Stomach smooth muscle (tissue), 2 donors: ENCODE data around the gene SDHAF1.

ENCODE experiments used
- H3K27ac ChIP-seq: one replicate; pipeline ENCODE4 v1.7.0; 2013; ENCODE audit warnings: mild to moderate bottlenecking, low read length, inconsistent platforms
- H3K27me3 ChIP-seq, 2 donors: one replicate each; pipeline ENCODE4 v1.7.0; 2013; ENCODE audit warnings: low read length in 2 of 2; ENCODE audit not compliant: insufficient read depth in 2 of 2, control insufficient read depth in 1 of 2
- H3K36me3 ChIP-seq, 2 donors: one replicate each; pipeline ENCODE4 v1.7.0; 2013; ENCODE audit warnings: low read length in 2 of 2; ENCODE audit not compliant: control insufficient read depth in 2 of 2, insufficient read depth in 2 of 2
- H3K4me1 ChIP-seq: one replicate; pipeline ENCODE4 v1.7.0; 2013; ENCODE audit warnings: low read length; ENCODE audit not compliant: control insufficient read depth, insufficient read depth
- H3K4me3 ChIP-seq, 2 donors: one replicate each; pipeline ENCODE4 v1.7.0; 2013; ENCODE audit warnings: low read length in 2 of 2
- H3K9ac ChIP-seq, 2 donors: one replicate each; pipeline ENCODE4 v1.7.0; 2013; ENCODE audit warnings: low read length in 2 of 2, mild to moderate bottlenecking in 1 of 2
- H3K9me3 ChIP-seq, 2 donors: one replicate each; pipeline ENCODE4 v1.7.0; 2013; ENCODE audit warnings: low read length in 2 of 2; ENCODE audit not compliant: control insufficient read depth in 2 of 2
- donor health status: healthy.
- donor health status: Pancreatic carcinoma.

The SDHAF1 gene

GRCh38 chr19:36006955-36007354 is 12.0 kb downstream of the SDHAF1 start:
- Histone ChIP-seq H3K9me3 (no peaks in the 10 kb centered on the region), H3K9ac (no peak overlapping the region), H3K36me3 (peaks cover 2 to 4% of the 10 kb centered on the region in 2 donors), H3K27me3 (no peaks in the 10 kb centered on the region), H3K27ac (no peak overlapping the region), H3K4me3 (no peak overlapping the region), H3K4me1 (peaks cover 19% of the 10 kb centered on the region)

GRCh38 chr19:36008336-36008978 is 13.5 kb downstream of the SDHAF1 start, which contains the start of gene SYNE4:
TSS of gene SYNE4 (minus strand) at chr19:36008813. CDS start at chr19:36008681, 132 bp downstream.
- peaks cover 25% of the 10 kb centered on the region for H3K4me1 ChIP-seq
- H3K27ac ChIP-seq: peak within 1 kb of the TSS; percentile 49
- H3K36me3 ChIP-seq: no peaks in the 10 kb centered on the region
- peak within 1 kb of the TSS; percentile 49 to 66 for H3K4me3 ChIP-seq
- peak within 1 kb of the TSS; percentile 62 to 70 for H3K9ac ChIP-seq
- H3K27me3 ChIP-seq: no peaks in the 10 kb centered on the region
- H3K9me3 ChIP-seq: no peaks in the 10 kb centered on the region

- Histone ChIP-seq H3K4me1 (peaks cover 26% of the 10 kb centered on the region), H3K9ac (peak overlapping the region; percentile 62 to 70), H3K4me3 (peak overlapping the region; percentile 49 to 66), H3K27me3 (no peaks in the 10 kb centered on the region), H3K27ac (peak overlapping the region; percentile 49), H3K36me3 (no peaks in the 10 kb centered on the region), H3K9me3 (no peaks in the 10 kb centered on the region)
Observed at GRCh38 chr19:36009220-36009619, 14.2 kb downstream of the SDHAF1 start.

GRCh38 chr19:36009633-36010379 is 14.8 kb downstream of the SDHAF1 start:
- Histone ChIP-seq H3K9me3 (no peaks in the 10 kb centered on the region), H3K4me3 (peak overlapping the region; percentile 49 to 66), H3K27me3 (no peaks in the 10 kb centered on the region), H3K27ac (peak overlapping the region; percentile 49), H3K4me1 (peaks cover 31% of the 10 kb centered on the region), H3K9ac (peak overlapping the region; percentile 62 to 66), H3K36me3 (no peaks in the 10 kb centered on the region)

- peaks cover 31% of the 10 kb centered on the region for H3K4me1 ChIP-seq
- no peak overlapping the region for H3K4me3 ChIP-seq
- H3K9me3 ChIP-seq: no peaks in the 10 kb centered on the region
- no peaks in the 10 kb centered on the region for H3K27me3 ChIP-seq
- no peak overlapping the region for H3K9ac ChIP-seq
- peak overlapping the region; percentile 49 for H3K27ac ChIP-seq
- peaks cover 0 to 1% of the 10 kb centered on the region in 2 donors for H3K36me3 ChIP-seq
Observed at GRCh38 chr19:36010402-36010801, 15.4 kb downstream of the SDHAF1 start.

- Histone ChIP-seq H3K27ac (peak overlapping the region; percentile 83), H3K36me3 (peaks cover 17 to 18% of the 10 kb centered on the region in 2 donors), H3K27me3 (no peaks in the 10 kb centered on the region), H3K9ac (peak overlapping the region; percentile 80 to 95), H3K4me3 (peak overlapping the region; percentile 85 to 88), H3K4me1 (peaks cover 26% of the 10 kb centered on the region), H3K9me3 (no peaks in the 10 kb centered on the region)
Observed at GRCh38 chr19:36013280-36014011, 18.5 kb downstream of the SDHAF1 start.

- no peaks in the 10 kb centered on the region for H3K9me3 ChIP-seq
Observed at GRCh38 chr19:36014012-36014924, 19.3 kb downstream of the SDHAF1 start, which contains the start of gene ALKBH6. TSS of gene ALKBH6 (minus strand) at chr19:36014213. CDS start at chr19:36013397, 816 bp downstream.

GRCh38 chr19:36019061-36019670 is 24.2 kb downstream of the SDHAF1 start:
- H3K27ac ChIP-seq: no peak overlapping the region
- H3K27me3 ChIP-seq: no peaks in the 10 kb centered on the region
- peaks cover 34 to 40% of the 10 kb centered on the region in 2 donors for H3K36me3 ChIP-seq
- H3K4me3 ChIP-seq: no peak overlapping the region
- peaks cover 4% of the 10 kb centered on the region for H3K4me1 ChIP-seq
- no peaks in the 10 kb centered on the region for H3K9me3 ChIP-seq
- no peak overlapping the region for H3K9ac ChIP-seq

More at GRCh38 chr19:36014012-36014924, 19.3 kb downstream of the SDHAF1 start, which contains the start of gene ALKBH6:
- Histone ChIP-seq H3K36me3 (peaks cover 18 to 25% of the 10 kb centered on the region in 2 donors), H3K9ac (peak within 1 kb of the TSS; percentile 80 to 95), H3K4me3 (peak within 1 kb of the TSS; percentile 85 to 88), H3K27me3 (no peaks in the 10 kb centered on the region), H3K27ac (peak within 1 kb of the TSS; percentile 83), H3K4me1 (peaks cover 19% of the 10 kb centered on the region)

- Histone ChIP-seq H3K36me3 (peaks cover 30 to 41% of the 10 kb centered on the region in 2 donors), H3K27ac (no peak overlapping the region), H3K9ac (no peak overlapping the region), H3K4me3 (no peak overlapping the region), H3K4me1 (no peaks in the 10 kb centered on the region), H3K27me3 (no peaks in the 10 kb centered on the region), H3K9me3 (no peaks in the 10 kb centered on the region)
Observed at GRCh38 chr19:36023432-36023831, 28.4 kb downstream of the SDHAF1 start.
